ENCODE results near the gene COL18A1.
A peak's percentile ranks its signal among the peaks of the same experiment; 100 is the strongest.

Gene COL18A1

GRCh38 chr21:45546636-45547544 lies 141.9 kb downstream of the COL18A1 start:
- no peak for DNase-seq (ENCODE audit: low read depth)

GRCh38 chr21:45547545-45547900 lies 142.6 kb downstream of the COL18A1 start:
- no peak for DNase-seq (ENCODE audit: low read depth)

GRCh38 chr21:45548711-45549491 lies 143.9 kb downstream of the COL18A1 start:
- DNase-seq (ENCODE audit: low read depth): no peak

- DNase-seq (ENCODE audit: low read depth): no peak
Observed at GRCh38 chr21:45549626-45550463, 144.9 kb downstream of the COL18A1 start.

- DNase-seq (ENCODE audit: low read depth): no peak
Observed at GRCh38 chr21:45550522-45551210, 145.7 kb downstream of the COL18A1 start.

- DNase-seq (ENCODE audit: low read depth): no peak
Observed at GRCh38 chr21:45551316-45551715, 146.4 kb downstream of the COL18A1 start.

- DNase-seq (ENCODE audit: low read depth): no peak
Observed at GRCh38 chr21:45551783-45552695, 147.1 kb downstream of the COL18A1 start.

- DNase-seq (ENCODE audit: low read depth): no peak
Observed at GRCh38 chr21:45552696-45553391, 147.9 kb downstream of the COL18A1 start.

- DNase-seq (ENCODE audit: low read depth): peak; percentile 80
Observed at GRCh38 chr21:45554477-45555175, 149.7 kb downstream of the COL18A1 start.

- DNase-seq (ENCODE audit: low read depth): no peak
Observed at GRCh38 chr21:45555251-45555556, 150.2 kb downstream of the COL18A1 start.

- peak; percentile 46 for DNase-seq (ENCODE audit: low read depth)
Observed at GRCh38 chr21:45555557-45556301, 150.8 kb downstream of the COL18A1 start.

GRCh38 chr21:45556302-45556644 lies 151.3 kb downstream of the COL18A1 start:
- no peak for DNase-seq (ENCODE audit: low read depth)

GRCh38 chr21:45556645-45557615 lies 152.0 kb downstream of the COL18A1 start:
- no peak for DNase-seq (ENCODE audit: low read depth)

- no peak for DNase-seq (ENCODE audit: low read depth)
Observed at GRCh38 chr21:45557616-45558043, 152.7 kb downstream of the COL18A1 start.

- no peak for DNase-seq (ENCODE audit: low read depth)
Observed at GRCh38 chr21:45558044-45558721, 153.2 kb downstream of the COL18A1 start.

- no peak for DNase-seq (ENCODE audit: low read depth)
Observed at GRCh38 chr21:45559216-45560105, 154.5 kb downstream of the COL18A1 start.
